Muscle layer of colon (tissue), 2 donors: Measurements from ENCODE around the gene PTPRJ.

ENCODE experiments used
- H3K27ac ChIP-seq: one replicate; pipeline ENCODE4 v1.7.0; 2013; ENCODE audit warnings: low read depth, mild to moderate bottlenecking, low read length, moderate library complexity
- H3K27me3 ChIP-seq, 2 donors: one replicate each; pipeline ENCODE4 v1.7.0; 2013; ENCODE audit warnings: low read length in 2 of 2, mild to moderate bottlenecking in 2 of 2; ENCODE audit not compliant: insufficient read depth in 2 of 2, control insufficient read depth in 1 of 2
- H3K36me3 ChIP-seq: one replicate; pipeline ENCODE4 v1.7.0; 2013; ENCODE audit warnings: mild to moderate bottlenecking, low read length; ENCODE audit not compliant: insufficient read depth
- H3K4me1 ChIP-seq: one replicate; pipeline ENCODE4 v1.7.0; 2013; ENCODE audit warnings: mild to moderate bottlenecking, low read length; ENCODE audit not compliant: insufficient read depth
- H3K4me3 ChIP-seq, 2 donors: one replicate each; pipeline ENCODE4 v1.7.0; 2013; ENCODE audit warnings: low read length in 2 of 2, low read depth in 1 of 2, mild to moderate bottlenecking in 1 of 2, moderate library complexity in 1 of 2
- H3K9ac ChIP-seq: one replicate; pipeline ENCODE4 v1.7.0; 2013; ENCODE audit warnings: low read length
- H3K9me3 ChIP-seq: one replicate; pipeline ENCODE4 v1.7.0; 2013; ENCODE audit warnings: mild to moderate bottlenecking, low read length
- donor health status: abdominal sarcoma.
- donor health status: Adenocarcinoma of cecum.

PTPRJ gene

GRCh38 chr11:47987781-47988180 lies 7.4 kb downstream of the PTPRJ start:
- Histone ChIP-seq H3K9ac (no peak overlapping the region), H3K9me3 (no peaks in the 10 kb centered on the region), H3K4me1 (no peaks in the 10 kb centered on the region), H3K27me3 (no peaks in the 10 kb centered on the region), H3K4me3 (no peak overlapping the region), H3K36me3 (no peaks in the 10 kb centered on the region), H3K27ac (no peak overlapping the region)

- H3K36me3 ChIP-seq = no peaks in the 10 kb centered on the region
Observed at GRCh38 chr11:47989779-47990178, 9.4 kb downstream of the PTPRJ start.

GRCh38 chr11:47991266-47991830 lies 11.0 kb downstream of the PTPRJ start:
- H3K4me1 ChIP-seq = no peaks in the 10 kb centered on the region
- no peaks in the 10 kb centered on the region for H3K36me3 ChIP-seq
- no peak overlapping the region for H3K4me3 ChIP-seq
- no peaks in the 10 kb centered on the region for H3K9me3 ChIP-seq
- H3K9ac ChIP-seq = no peak overlapping the region
- H3K27ac ChIP-seq = no peak overlapping the region
- H3K27me3 ChIP-seq = no peaks in the 10 kb centered on the region

More at GRCh38 chr11:47989779-47990178, 9.4 kb downstream of the PTPRJ start:
- Histone ChIP-seq H3K27ac (no peak overlapping the region), H3K4me3 (no peak overlapping the region), H3K27me3 (no peaks in the 10 kb centered on the region), H3K9me3 (no peaks in the 10 kb centered on the region), H3K4me1 (no peaks in the 10 kb centered on the region), H3K9ac (no peak overlapping the region)

- Histone ChIP-seq H3K27me3 (no peaks in the 10 kb centered on the region), H3K36me3 (no peaks in the 10 kb centered on the region), H3K4me1 (no peaks in the 10 kb centered on the region), H3K9me3 (no peaks in the 10 kb centered on the region), H3K4me3 (no peak overlapping the region), H3K9ac (no peak overlapping the region), H3K27ac (no peak overlapping the region)
Observed at GRCh38 chr11:47991894-47992293, 11.5 kb downstream of the PTPRJ start.

- Histone ChIP-seq H3K27me3 (no peaks in the 10 kb centered on the region), H3K4me3 (no peak overlapping the region), H3K27ac (no peak overlapping the region), H3K9me3 (no peaks in the 10 kb centered on the region), H3K9ac (no peak overlapping the region), H3K36me3 (no peaks in the 10 kb centered on the region), H3K4me1 (no peaks in the 10 kb centered on the region)
Observed at GRCh38 chr11:47992959-47993820, 12.8 kb downstream of the PTPRJ start.

GRCh38 chr11:47994417-47994816 lies 14.1 kb downstream of the PTPRJ start:
- H3K9me3 ChIP-seq = no peaks in the 10 kb centered on the region
- H3K9ac ChIP-seq = no peak overlapping the region
- H3K4me3 ChIP-seq = no peak overlapping the region
- H3K27me3 ChIP-seq = no peaks in the 10 kb centered on the region
- no peaks in the 10 kb centered on the region for H3K4me1 ChIP-seq
- no peak overlapping the region for H3K27ac ChIP-seq
- no peaks in the 10 kb centered on the region for H3K36me3 ChIP-seq

- H3K4me3 ChIP-seq = no peak overlapping the region
- H3K27ac ChIP-seq = no peak overlapping the region
- H3K9me3 ChIP-seq = no peaks in the 10 kb centered on the region
- no peak overlapping the region for H3K9ac ChIP-seq
- H3K4me1 ChIP-seq = no peaks in the 10 kb centered on the region
- H3K27me3 ChIP-seq = no peaks in the 10 kb centered on the region
- no peaks in the 10 kb centered on the region for H3K36me3 ChIP-seq
Observed at GRCh38 chr11:47995360-47995769, 15.0 kb downstream of the PTPRJ start.

GRCh38 chr11:47997063-47998053 lies 17.0 kb downstream of the PTPRJ start:
- Histone ChIP-seq H3K27me3 (no peaks in the 10 kb centered on the region), H3K4me3 (no peak overlapping the region), H3K4me1 (no peaks in the 10 kb centered on the region), H3K9ac (no peak overlapping the region), H3K9me3 (no peaks in the 10 kb centered on the region), H3K27ac (no peak overlapping the region), H3K36me3 (no peaks in the 10 kb centered on the region)

- H3K36me3 ChIP-seq = no peaks in the 10 kb centered on the region
- H3K27ac ChIP-seq = no peak overlapping the region
- H3K27me3 ChIP-seq = no peaks in the 10 kb centered on the region
- no peak overlapping the region for H3K9ac ChIP-seq
- H3K4me3 ChIP-seq = no peak overlapping the region
- H3K9me3 ChIP-seq = no peaks in the 10 kb centered on the region
- no peaks in the 10 kb centered on the region for H3K4me1 ChIP-seq
Observed at GRCh38 chr11:47998345-47998732, 18.0 kb downstream of the PTPRJ start.

GRCh38 chr11:47998733-47999359 lies 18.5 kb downstream of the PTPRJ start:
- Histone ChIP-seq H3K9ac (no peak overlapping the region), H3K36me3 (no peaks in the 10 kb centered on the region), H3K27ac (no peak overlapping the region), H3K27me3 (no peaks in the 10 kb centered on the region), H3K4me1 (peaks cover 1% of the 10 kb centered on the region), H3K4me3 (no peak overlapping the region), H3K9me3 (no peaks in the 10 kb centered on the region)

GRCh38 chr11:48000432-48000831 lies 20.1 kb downstream of the PTPRJ start:
- H3K9me3 ChIP-seq = no peaks in the 10 kb centered on the region

More at GRCh38 chr11:48000432-48000831, 20.1 kb downstream of the PTPRJ start:
- Histone ChIP-seq H3K27me3 (no peaks in the 10 kb centered on the region), H3K4me1 (peaks cover 7% of the 10 kb centered on the region), H3K4me3 (no peak overlapping the region), H3K9ac (no peak overlapping the region), H3K36me3 (no peaks in the 10 kb centered on the region), H3K27ac (no peak overlapping the region)
